ENCODE data around the gene RAB40B.

GRCh38 chr17:82614095-82614631, 84.3 kb downstream of the RAB40B start:
- TF ChIP-seq CSDC2 (CRISPR knock-in tag; IDR thresholded peaks at IDR 0.05), result no peak
- TF ChIP-seq, protein P1, sequence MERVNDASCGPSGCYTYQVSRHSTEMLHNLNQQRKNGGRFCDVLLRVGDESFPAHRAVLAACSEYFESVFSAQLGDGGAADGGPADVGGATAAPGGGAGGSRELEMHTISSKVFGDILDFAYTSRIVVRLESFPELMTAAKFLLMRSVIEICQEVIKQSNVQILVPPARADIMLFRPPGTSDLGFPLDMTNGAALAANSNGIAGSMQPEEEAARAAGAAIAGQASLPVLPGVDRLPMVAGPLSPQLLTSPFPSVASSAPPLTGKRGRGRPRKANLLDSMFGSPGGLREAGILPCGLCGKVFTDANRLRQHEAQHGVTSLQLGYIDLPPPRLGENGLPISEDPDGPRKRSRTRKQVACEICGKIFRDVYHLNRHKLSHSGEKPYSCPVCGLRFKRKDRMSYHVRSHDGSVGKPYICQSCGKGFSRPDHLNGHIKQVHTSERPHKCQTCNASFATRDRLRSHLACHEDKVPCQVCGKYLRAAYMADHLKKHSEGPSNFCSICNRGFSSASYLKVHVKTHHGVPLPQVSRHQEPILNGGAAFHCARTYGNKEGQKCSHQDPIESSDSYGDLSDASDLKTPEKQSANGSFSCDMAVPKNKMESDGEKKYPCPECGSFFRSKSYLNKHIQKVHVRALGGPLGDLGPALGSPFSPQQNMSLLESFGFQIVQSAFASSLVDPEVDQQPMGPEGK (CRISPR knock-in tag; IDR thresholded peaks at IDR 0.05; ENCODE audit: borderline replicate concordance), result no peak
- no peak for TF ChIP-seq RARB (CRISPR knock-in tag; IDR thresholded peaks at IDR 0.05)
- TF ChIP-seq ZNF8 (CRISPR knock-in tag; IDR thresholded peaks at IDR 0.05), result no peak
- TF ChIP-seq BACH2 (CRISPR knock-in tag; IDR thresholded peaks at IDR 0.05; ENCODE audit: borderline replicate concordance), result no peak
- TF ChIP-seq SNAI2 (CRISPR knock-in tag; IDR thresholded peaks at IDR 0.05), result no peak
- TF ChIP-seq ARNTL (CRISPR knock-in tag; IDR thresholded peaks at IDR 0.05; ENCODE audit: borderline replicate concordance, low read depth), result no peak
- TF ChIP-seq CSRNP3 (CRISPR knock-in tag; IDR thresholded peaks at IDR 0.05), result no peak
- TF ChIP-seq ESRRG (CRISPR knock-in tag; IDR thresholded peaks at IDR 0.05), result no peak

All from SK-N-SH treated with all-trans-retinoic acid at 6 μM for 48 hours (cell line).